PC-9 (cell line): ENCODE results near the gene RGS3.

Source experiments
- CTCF ChIP-seq: fragments of 200-600 bp; sonication (generic); conservative IDR thresholded peaks from 2 replicates; pipeline ENCODE4 v1.6.1; 2017; ENCODE audit warnings: mixed run types, antibody characterized with exemption, mild to moderate bottlenecking, moderate library complexity
- EZH2 ChIP-seq: fragments of 200-600 bp; sonication (generic); IDR thresholded peaks from 2 replicates; pipeline ENCODE4 v1.8.0; 2017; ENCODE audit warnings: antibody characterized with exemption, low read depth

GRCh38 chr9:113573959-113574352 lies 110.4 kb downstream of the RGS3 start:
- no peak for TF ChIP-seq CTCF
- no peak for TF ChIP-seq EZH2
